GM13977 (cell line): ENCODE results near the gene METTL5.

Experiments
- DNase-seq: peaks from one replicate; pipeline ENCODE4 v3.0.0; 2012; ENCODE audit warnings: low spot score
- in situ Hi-C: fragments of 300-500 bp; cut with MboI; formaldehyde crosslinking; loops from one replicate; pipeline ENCODE4 v1.12.0; 2022; ENCODE audit warnings: low sequenced_read_pairs, low pct_unique_long_range_greater_than_20kb, mixed read lengths, inconsistent platforms; ENCODE audit not compliant: unreplicated experiment
- TF ChIP-seq, protein P1 (sequence below): IDR thresholded peaks from 2 replicates; pipeline ENCODE4 v1.5.1; 2012; ENCODE audit warnings: mild to moderate bottlenecking, control low read depth; ENCODE audit not compliant: insufficient read depth; ENCODE audit errors: extremely low read depth, missing control alignments

The METTL5 gene

GRCh38 chr2:169761970-169762292, 62.8 kb downstream of the METTL5 start:
- DNase-seq = no peak
- in situ Hi-C loops = no loop called here
- TF ChIP-seq, protein P1, sequence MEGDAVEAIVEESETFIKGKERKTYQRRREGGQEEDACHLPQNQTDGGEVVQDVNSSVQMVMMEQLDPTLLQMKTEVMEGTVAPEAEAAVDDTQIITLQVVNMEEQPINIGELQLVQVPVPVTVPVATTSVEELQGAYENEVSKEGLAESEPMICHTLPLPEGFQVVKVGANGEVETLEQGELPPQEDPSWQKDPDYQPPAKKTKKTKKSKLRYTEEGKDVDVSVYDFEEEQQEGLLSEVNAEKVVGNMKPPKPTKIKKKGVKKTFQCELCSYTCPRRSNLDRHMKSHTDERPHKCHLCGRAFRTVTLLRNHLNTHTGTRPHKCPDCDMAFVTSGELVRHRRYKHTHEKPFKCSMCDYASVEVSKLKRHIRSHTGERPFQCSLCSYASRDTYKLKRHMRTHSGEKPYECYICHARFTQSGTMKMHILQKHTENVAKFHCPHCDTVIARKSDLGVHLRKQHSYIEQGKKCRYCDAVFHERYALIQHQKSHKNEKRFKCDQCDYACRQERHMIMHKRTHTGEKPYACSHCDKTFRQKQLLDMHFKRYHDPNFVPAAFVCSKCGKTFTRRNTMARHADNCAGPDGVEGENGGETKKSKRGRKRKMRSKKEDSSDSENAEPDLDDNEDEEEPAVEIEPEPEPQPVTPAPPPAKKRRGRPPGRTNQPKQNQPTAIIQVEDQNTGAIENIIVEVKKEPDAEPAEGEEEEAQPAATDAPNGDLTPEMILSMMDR = no peak
